ENCODE data around the gene G6PC3.

GRCh38 chr17:44123356-44124117, 53.0 kb downstream of the G6PC3 start, which contains the start of gene HDAC5:
- TF ChIP-seq, protein P1, sequence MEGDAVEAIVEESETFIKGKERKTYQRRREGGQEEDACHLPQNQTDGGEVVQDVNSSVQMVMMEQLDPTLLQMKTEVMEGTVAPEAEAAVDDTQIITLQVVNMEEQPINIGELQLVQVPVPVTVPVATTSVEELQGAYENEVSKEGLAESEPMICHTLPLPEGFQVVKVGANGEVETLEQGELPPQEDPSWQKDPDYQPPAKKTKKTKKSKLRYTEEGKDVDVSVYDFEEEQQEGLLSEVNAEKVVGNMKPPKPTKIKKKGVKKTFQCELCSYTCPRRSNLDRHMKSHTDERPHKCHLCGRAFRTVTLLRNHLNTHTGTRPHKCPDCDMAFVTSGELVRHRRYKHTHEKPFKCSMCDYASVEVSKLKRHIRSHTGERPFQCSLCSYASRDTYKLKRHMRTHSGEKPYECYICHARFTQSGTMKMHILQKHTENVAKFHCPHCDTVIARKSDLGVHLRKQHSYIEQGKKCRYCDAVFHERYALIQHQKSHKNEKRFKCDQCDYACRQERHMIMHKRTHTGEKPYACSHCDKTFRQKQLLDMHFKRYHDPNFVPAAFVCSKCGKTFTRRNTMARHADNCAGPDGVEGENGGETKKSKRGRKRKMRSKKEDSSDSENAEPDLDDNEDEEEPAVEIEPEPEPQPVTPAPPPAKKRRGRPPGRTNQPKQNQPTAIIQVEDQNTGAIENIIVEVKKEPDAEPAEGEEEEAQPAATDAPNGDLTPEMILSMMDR (IDR thresholded peaks at IDR 0.05), result peak; percentile 18 to 77 (median 69)
- TF ChIP-seq EP300 (IDR thresholded peaks at IDR 0.05) (peak; percentile 7), POLR2A (IDR thresholded peaks at IDR 0.05) (peak; percentile 85)

All from ovary (tissue), 3 donors.